GM23338 (cell line): Measurements from ENCODE around the gene SFI1. TPM values are rescaled to one million over a fixed set of nuclear protein-coding genes. Genes with fewer than 3 reads are reported as not detected.
"Not testable (repeated sequence)": the region's sequence is repeated elsewhere in the genome, so short reads cannot be mapped to it uniquely, and the experiment has no call there.

Source experiments
- ATAC-seq: fragments of 200-7000 bp; cut with Tn5 transposase; 3 replicates; pipeline ENCODE4 v1.9.1; 2020
- DNase-seq: peaks from one replicate; pipeline ENCODE4 v3.0.0-alpha.2; 2015; ENCODE audit warnings: low spot score
- H2AFZ ChIP-seq: fragments of 200-600 bp; sonication (generic); 2 replicates; pipeline ENCODE4 v1.8.0; 2016; ENCODE audit warnings: antibody characterized with exemption, mild to moderate bottlenecking, moderate library complexity
- H3F3A ChIP-seq: fragments of 200-600 bp; sonication (generic); replicated peaks from 2 replicates; pipeline ENCODE4 v1.8.0; 2017; ENCODE audit warnings: antibody characterized with exemption, mixed run types, low read depth
- H3K27ac ChIP-seq: fragments of 200-600 bp; sonication (generic); 2 replicates; pipeline ENCODE4 v1.6.1; 2016; ENCODE audit warnings: low read depth
- H3K27me3 ChIP-seq: fragments of 200-600 bp; sonication (generic); 2 replicates; pipeline ENCODE4 v1.8.0; 2016; ENCODE audit warnings: mild to moderate bottlenecking, mixed run types, moderate library complexity; ENCODE audit not compliant: insufficient read depth
- H3K36me3 ChIP-seq: fragments of 200-600 bp; sonication (generic); 2 replicates; pipeline ENCODE4 v1.8.0; 2016; ENCODE audit warnings: mild to moderate bottlenecking; ENCODE audit not compliant: insufficient read depth
- H3K4me1 ChIP-seq: fragments of 200-600 bp; sonication (generic); 2 replicates; pipeline ENCODE4 v1.8.0; 2016; ENCODE audit warnings: mild to moderate bottlenecking, moderate library complexity; ENCODE audit not compliant: insufficient read depth
- H3K4me2 ChIP-seq: fragments of 200-600 bp; sonication (generic); 2 replicates; pipeline ENCODE4 v1.7.1; 2017; ENCODE audit warnings: mixed run types
- H3K4me3 ChIP-seq: fragments of 200-600 bp; sonication (generic); 2 replicates; pipeline ENCODE4 v1.6.1; 2016; ENCODE audit warnings: mixed run types
- H3K79me2 ChIP-seq: fragments of 200-600 bp; sonication (generic); replicated peaks from 2 replicates; pipeline ENCODE4 v1.8.0; 2017; ENCODE audit warnings: mild to moderate bottlenecking; ENCODE audit not compliant: insufficient read depth
- H3K9me2 ChIP-seq: fragments of 200-600 bp; sonication (generic); 2 replicates; pipeline ENCODE4 v1.8.0; 2017; ENCODE audit not compliant: insufficient read depth
- H4K20me1 ChIP-seq: fragments of 200-600 bp; sonication (generic); replicated peaks from 2 replicates; pipeline ENCODE4 v1.8.0; 2017; ENCODE audit warnings: mild to moderate bottlenecking; ENCODE audit not compliant: insufficient read depth
- H3K27ac Mint-ChIP-seq: 2 replicates; pipeline ENCODE4 v1.8.0; 2020; ENCODE audit warnings: inconsistent platforms, mild to moderate bottlenecking, moderate library complexity, mixed read lengths
- H3K27me3 Mint-ChIP-seq: 3 replicates; pipeline ENCODE4 v1.8.0; 2022; ENCODE audit warnings: low read depth, mild to moderate bottlenecking, moderate library complexity, mixed read lengths, inconsistent platforms; ENCODE audit not compliant: insufficient read depth, poor library complexity
- H3K36me3 Mint-ChIP-seq: 3 replicates; pipeline ENCODE4 v1.8.0; 2021; ENCODE audit warnings: low read depth, mild to moderate bottlenecking, inconsistent platforms, moderate library complexity, mixed read lengths
- H3K4me1 Mint-ChIP-seq: 3 replicates; pipeline ENCODE4 v1.8.0; 2020; ENCODE audit warnings: mild to moderate bottlenecking, inconsistent platforms, mixed read lengths
- H3K4me3 Mint-ChIP-seq: 3 replicates; pipeline ENCODE4 v1.8.0; 2021; ENCODE audit warnings: moderate library complexity, mild to moderate bottlenecking, inconsistent platforms, mixed read lengths
- H3K9me3 Mint-ChIP-seq: 3 replicates; pipeline ENCODE4 v1.8.0; 2020; ENCODE audit warnings: moderate library complexity, mild to moderate bottlenecking, inconsistent platforms, mixed read lengths
- EZH2 ChIP-seq: fragments of 200-600 bp; sonication (generic); IDR thresholded peaks from one replicate; pipeline ENCODE4 v1.8.0; 2017; ENCODE audit warnings: antibody characterized with exemption, mild to moderate bottlenecking, low read depth; ENCODE audit not compliant: unreplicated experiment
- EZH2phosphoT487 ChIP-seq: fragments of 200-600 bp; sonication (generic); IDR thresholded peaks from one replicate; pipeline ENCODE4 v1.8.1; 2018; ENCODE audit warnings: antibody characterized with exemption; ENCODE audit not compliant: unreplicated experiment
- JUNB ChIP-seq: IDR thresholded peaks from one replicate; pipeline ENCODE4 v1.6.1; 2016; ENCODE audit warnings: antibody characterized with exemption; ENCODE audit not compliant: unreplicated experiment
- NANOG ChIP-seq: IDR thresholded peaks from 2 replicates; pipeline ENCODE4 v1.6.1; 2016; ENCODE audit warnings: antibody characterized with exemption, borderline replicate concordance
- POLR2AphosphoS5 ChIP-seq: IDR thresholded peaks from 2 replicates; pipeline ENCODE4 v1.6.1; 2016; ENCODE audit warnings: antibody characterized with exemption, low read depth
- ZNF114 ChIP-seq: fragments of 250-450 bp; sonication (Bioruptor Pico); IDR thresholded peaks from 2 replicates; pipeline ENCODE4 v1.5.0; 2020; ENCODE audit warnings: mild to moderate bottlenecking, moderate library complexity
- ZNF331 ChIP-seq: fragments of 250-450 bp; sonication (Bioruptor Pico); IDR thresholded peaks from 2 replicates; pipeline ENCODE4 v1.5.0; 2020; ENCODE audit warnings: low read depth, mild to moderate bottlenecking, moderate library complexity
- polyA plus RNA-seq: library from polyadenylated mRNA; unstranded; fragments of >200 nt; fragmentation: Nextera tagmentation; extraction: Ambion mirVana; gene quantifications from 2 replicates; pipeline ENCODE4 v1.2.1, GENCODE V29; 2016
- total RNA-seq: library from RNA; depleted of rRNA; stranded (reverse); fragments of >200 nt; shearing (Covaris generic); gene quantifications from 2 replicates; pipeline ENCODE4 v1.2.3, GENCODE V29; 2014
- TF ChIP-seq, protein P1 (sequence below): IDR thresholded peaks from one replicate; pipeline ENCODE4 v1.6.1; 2018; ENCODE audit warnings: antibody characterized with exemption; ENCODE audit not compliant: unreplicated experiment

SFI1 gene
- total and polyA plus RNA-seq, 2 experiments from 2014 or later = 16.7 to 25.6 TPM

DNA sequence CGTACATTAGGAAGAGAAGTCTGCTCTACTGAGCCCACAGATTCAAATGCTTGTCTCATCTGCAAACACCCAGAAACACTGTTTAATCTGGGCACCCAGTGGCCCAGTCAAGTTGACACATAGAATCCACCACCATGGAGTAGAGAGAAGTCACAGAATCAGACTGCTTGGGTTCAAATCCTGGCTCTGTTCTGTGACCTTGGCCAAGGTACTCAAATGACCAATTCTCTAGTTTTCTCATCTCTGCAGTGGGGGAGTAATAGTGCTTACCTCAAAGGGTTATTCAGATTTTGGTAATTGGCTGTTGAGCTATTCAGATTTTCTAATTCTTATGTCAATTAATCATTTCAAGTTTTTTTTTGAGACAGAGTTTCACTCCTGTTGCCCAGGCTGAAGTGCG, 93.8 kb downstream of the SFI1 start:
- not testable (repeated sequence) for H3K4me3 ChIP-seq, H3K4me3 Mint-ChIP-seq, DNase-seq, H3K4me2 ChIP-seq, H3F3A ChIP-seq, H3K36me3 ChIP-seq, H4K20me1 ChIP-seq, H3K27ac Mint-ChIP-seq, H3K9me2 ChIP-seq, ATAC-seq, H3K4me1 Mint-ChIP-seq, H3K27ac ChIP-seq, H2AFZ ChIP-seq, H3K79me2 ChIP-seq, H3K4me1 ChIP-seq, H3K27me3 Mint-ChIP-seq, H3K27me3 ChIP-seq
- peaks cover 10% of the 10 kb centered on the region for H3K9me3 Mint-ChIP-seq
- peaks cover 29% of the 10 kb centered on the region for H3K36me3 Mint-ChIP-seq

DNA sequence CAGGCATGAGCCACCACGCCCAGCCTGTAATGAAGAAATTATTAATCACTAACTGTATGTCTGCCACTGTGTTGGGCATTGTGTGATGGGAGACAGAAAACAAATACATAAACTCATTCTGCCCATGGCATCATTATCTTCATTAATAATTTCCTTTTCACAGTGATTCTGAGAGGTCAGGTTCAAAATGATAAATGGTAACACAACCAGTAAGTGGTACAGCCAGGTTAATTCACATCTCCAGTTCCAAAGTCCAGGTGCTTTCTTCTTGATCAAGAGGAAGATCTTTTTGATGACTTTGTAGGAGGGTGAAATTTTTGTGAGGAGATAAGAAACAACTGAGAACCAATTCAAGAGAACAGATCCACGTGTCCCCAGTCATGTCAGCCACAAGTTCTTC, 98.9 kb downstream of the SFI1 start:
- Histone ChIP-seq H4K20me1 (no peaks in the 10 kb centered on the region), H3K4me3 (no peak overlapping the region), H3K79me2 (no peaks in the 10 kb centered on the region), H3K36me3 (no peaks in the 10 kb centered on the region), H3K4me2 (no peak overlapping the region), H3K9me2 (no peaks in the 10 kb centered on the region), H3K27me3 (no peaks in the 10 kb centered on the region), H3K4me1 (no peaks in the 10 kb centered on the region), H3K27ac (no peak overlapping the region), H2AFZ (no peak overlapping the region), H3F3A (no peaks in the 10 kb centered on the region)
- no peaks in the 10 kb centered on the region for H3K4me1 Mint-ChIP-seq
- peaks cover 2% of the 10 kb centered on the region for H3K27me3 Mint-ChIP-seq
- H3K27ac Mint-ChIP-seq = no peak overlapping the region
- H3K4me3 Mint-ChIP-seq = no peak overlapping the region
- TF ChIP-seq, protein P1, sequence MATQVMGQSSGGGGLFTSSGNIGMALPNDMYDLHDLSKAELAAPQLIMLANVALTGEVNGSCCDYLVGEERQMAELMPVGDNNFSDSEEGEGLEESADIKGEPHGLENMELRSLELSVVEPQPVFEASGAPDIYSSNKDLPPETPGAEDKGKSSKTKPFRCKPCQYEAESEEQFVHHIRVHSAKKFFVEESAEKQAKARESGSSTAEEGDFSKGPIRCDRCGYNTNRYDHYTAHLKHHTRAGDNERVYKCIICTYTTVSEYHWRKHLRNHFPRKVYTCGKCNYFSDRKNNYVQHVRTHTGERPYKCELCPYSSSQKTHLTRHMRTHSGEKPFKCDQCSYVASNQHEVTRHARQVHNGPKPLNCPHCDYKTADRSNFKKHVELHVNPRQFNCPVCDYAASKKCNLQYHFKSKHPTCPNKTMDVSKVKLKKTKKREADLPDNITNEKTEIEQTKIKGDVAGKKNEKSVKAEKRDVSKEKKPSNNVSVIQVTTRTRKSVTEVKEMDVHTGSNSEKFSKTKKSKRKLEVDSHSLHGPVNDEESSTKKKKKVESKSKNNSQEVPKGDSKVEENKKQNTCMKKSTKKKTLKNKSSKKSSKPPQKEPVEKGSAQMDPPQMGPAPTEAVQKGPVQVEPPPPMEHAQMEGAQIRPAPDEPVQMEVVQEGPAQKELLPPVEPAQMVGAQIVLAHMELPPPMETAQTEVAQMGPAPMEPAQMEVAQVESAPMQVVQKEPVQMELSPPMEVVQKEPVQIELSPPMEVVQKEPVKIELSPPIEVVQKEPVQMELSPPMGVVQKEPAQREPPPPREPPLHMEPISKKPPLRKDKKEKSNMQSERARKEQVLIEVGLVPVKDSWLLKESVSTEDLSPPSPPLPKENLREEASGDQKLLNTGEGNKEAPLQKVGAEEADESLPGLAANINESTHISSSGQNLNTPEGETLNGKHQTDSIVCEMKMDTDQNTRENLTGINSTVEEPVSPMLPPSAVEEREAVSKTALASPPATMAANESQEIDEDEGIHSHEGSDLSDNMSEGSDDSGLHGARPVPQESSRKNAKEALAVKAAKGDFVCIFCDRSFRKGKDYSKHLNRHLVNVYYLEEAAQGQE = no peak
- TF ChIP-seq EZH2 = no peak
- no peak for TF ChIP-seq POLR2AphosphoS5
- no peak for TF ChIP-seq ZNF114 (CRISPR knock-in tag)
- TF ChIP-seq NANOG = no peak
- TF ChIP-seq ZNF331 (CRISPR knock-in tag) = no peak
- ATAC-seq (no peak), DNase-seq (no peak)
- H3K36me3 Mint-ChIP-seq = peaks cover 15% of the 10 kb centered on the region; the same call in 2 of the 3 replicates
- peaks cover 10% of the 10 kb centered on the region for H3K9me3 Mint-ChIP-seq

DNA sequence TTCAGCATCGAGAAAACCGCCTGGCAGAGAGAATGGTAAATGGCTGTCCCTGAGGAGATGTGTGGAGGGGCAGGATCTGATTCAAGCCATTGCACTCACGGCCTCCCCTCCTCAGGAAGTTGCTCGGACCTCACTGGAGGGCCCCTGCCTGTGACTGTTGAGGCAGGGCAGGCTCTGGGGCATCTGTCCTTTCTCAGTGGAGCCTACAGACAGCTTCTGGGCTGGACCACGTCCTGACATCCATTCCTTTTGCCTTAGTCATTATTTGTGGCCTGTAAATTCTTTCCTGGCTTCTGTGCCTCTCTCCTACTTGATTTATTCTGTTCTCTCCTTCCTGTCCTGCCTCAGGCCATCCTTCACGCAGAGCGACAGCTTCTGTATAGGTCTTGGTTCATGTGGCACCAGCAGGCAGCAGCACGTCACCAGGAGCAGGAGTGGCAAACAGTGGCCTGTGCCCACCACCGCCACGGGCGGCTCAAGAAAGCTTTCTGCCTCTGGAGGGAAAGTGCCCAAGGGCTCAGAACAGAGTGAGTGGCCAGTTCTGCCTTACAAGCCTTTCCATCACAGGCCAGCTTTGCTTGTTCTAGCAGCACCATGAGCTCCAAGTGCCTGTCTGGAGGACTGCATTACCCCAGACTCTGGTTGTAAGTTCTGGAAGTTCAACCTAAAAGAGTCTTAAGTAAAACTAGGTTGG, 106.1 kb downstream of the SFI1 start:
- Mint-ChIP-seq H3K27ac (no peak overlapping the region), H3K36me3 (no peaks in the 10 kb centered on the region), H3K4me3 (no peak overlapping the region), H3K27me3 (peaks cover 8% of the 10 kb centered on the region), H3K4me1 (no peaks in the 10 kb centered on the region; the same call in 2 of the 3 replicates), H3K9me3 (no peaks in the 10 kb centered on the region; the same call in 1 of the 3 replicates)
- Histone ChIP-seq H3K4me1 (no peaks in the 10 kb centered on the region), H4K20me1 (no peaks in the 10 kb centered on the region), H3K36me3 (no peaks in the 10 kb centered on the region), H3K4me3 (no peak overlapping the region), H3K79me2 (no peaks in the 10 kb centered on the region), H3F3A (no peaks in the 10 kb centered on the region), H3K27ac (no peak overlapping the region), H2AFZ (no peak overlapping the region), H3K9me2 (no peaks in the 10 kb centered on the region), H3K27me3 (no peaks in the 10 kb centered on the region), H3K4me2 (no peak overlapping the region)
- DNase-seq = no peak
- ATAC-seq = no peak
- TF ChIP-seq EZH2 = no peak
- no peak for TF ChIP-seq EZH2phosphoT487
- TF ChIP-seq JUNB = no peak
- no peak for TF ChIP-seq ZNF331 (CRISPR knock-in tag)
- no peak for TF ChIP-seq NANOG
- TF ChIP-seq ZNF114 (CRISPR knock-in tag) = no peak
